CD4-positive, alpha-beta T cell treated with Interleukin-10 for 1 hour (primary cell): ENCODE results near the gene JDP2.

ENCODE experiments used
- DNase-seq: peaks from one replicate; pipeline ENCODE4 v3.0.0-alpha.2; 2020

Gene JDP2

DNA sequence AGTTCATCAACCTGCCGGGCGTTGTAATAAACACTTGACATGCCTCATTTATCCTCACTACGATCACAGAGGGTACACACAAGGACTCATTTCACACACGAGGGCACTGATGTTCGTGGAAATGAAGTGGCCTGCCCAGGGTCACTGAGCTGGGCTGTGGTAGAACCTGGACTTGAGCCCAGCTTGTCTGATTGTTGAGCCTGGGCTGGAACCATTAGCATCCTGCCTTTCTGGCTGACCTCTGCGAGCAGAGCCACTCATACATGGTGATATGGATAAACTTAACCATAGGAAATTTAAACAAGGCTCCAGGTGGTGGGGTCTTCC lies 16.6 kb upstream of the JDP2 start:
- no peak for DNase-seq

DNA sequence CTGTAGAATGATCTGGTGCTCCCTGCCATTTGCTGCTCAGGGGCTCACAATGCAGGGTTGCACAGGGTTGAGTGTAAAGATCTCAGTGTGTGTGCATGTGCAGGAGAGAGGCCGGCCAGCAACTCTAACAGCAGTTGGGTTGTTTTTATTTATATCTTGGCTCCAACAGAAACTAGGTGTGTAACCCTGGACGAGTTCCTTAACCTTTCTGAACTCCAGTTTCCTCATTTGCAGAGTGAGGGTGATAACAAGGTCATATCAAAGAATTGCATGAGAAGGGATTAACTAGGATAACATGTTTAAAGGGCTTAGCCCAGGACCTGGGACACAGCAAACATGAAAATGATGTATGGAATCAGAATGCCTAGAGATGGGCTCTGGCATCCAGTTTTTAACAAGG lies 14.8 kb upstream of the JDP2 start:
- no peak for DNase-seq

DNA sequence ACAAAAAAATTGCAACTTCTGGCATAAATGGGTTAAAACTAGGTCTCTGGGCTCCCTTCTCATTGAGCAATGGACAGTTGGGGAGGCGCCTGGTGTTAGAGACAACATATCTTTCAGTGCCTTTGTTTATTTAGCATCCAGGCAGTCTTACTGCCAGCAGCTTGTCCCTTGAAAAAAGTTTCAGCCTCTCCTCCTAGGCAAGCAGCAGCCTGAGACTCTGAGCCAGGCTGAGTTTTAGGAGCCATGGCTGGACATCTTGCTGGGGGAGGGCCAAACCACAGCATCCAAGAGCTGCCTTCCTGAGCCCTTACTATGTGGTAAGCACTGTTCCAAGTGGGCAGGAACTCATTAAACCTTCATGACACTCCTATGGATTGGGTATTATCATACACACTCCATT lies 10.1 kb upstream of the JDP2 start:
- DNase-seq = no peak

DNA sequence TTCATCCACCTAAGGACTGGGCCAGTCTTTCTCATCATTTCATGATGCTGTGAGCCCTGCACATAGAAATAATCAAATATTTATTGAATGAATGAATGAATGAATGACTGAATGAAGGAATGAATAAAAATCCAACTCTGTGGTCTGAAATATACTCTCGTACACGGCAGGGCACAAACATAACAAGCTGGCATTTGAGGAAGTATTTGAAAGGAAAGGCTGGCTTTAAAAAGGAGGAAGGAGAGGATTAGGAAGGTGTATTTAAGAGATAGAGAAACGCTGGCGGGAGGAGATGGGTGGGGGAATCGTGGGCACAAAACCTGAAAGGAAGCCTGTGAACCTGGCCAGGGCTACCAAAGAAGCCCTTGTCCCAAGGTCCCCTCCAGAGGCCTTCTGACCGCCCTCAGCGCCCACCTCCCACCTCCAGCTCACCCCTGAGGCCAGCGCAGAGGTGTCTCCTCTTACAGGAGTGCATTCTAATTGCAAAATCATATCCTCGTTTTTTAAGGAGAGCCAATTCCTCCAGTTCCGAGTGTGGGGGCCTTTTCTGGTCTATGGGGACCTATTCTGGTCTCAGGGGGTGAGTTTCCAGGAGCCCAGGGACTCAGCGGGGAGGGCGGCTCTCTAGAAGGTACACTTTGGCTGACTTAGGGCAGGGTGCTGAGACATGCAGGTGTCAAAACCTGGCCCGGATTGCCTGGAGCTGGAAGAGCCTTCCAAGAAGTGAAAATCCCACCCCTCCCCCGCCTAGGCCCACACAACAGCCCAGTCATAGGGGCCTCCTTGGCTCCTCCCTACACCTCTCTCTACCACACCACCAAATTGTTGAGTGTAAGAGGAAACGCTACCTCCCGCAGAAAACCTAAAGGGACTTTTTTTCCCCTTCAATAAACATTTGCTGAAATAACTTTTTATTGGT lies 8.7 kb upstream of the JDP2 start:
- DNase-seq = peak; percentile 14

DNA sequence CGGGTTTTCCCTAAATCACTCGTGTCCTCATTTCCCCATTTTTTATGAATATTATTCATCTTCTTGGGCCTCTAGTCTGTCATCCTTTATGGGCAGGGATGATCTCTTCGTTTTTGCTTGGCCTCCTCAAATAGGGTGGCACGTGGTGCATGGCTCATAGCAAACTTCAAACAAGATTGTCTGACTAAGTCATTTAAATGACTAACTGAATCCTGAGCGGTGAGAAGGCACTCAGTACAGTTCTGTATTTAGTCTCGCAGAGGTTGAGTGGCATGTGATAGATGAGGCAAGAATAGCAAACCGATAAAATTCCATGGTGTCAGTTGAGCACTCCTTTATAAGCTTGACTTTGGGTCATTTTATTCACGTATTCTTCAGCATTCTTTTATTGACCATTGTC lies 5.7 kb upstream of the JDP2 start:
- DNase-seq = no peak

DNA sequence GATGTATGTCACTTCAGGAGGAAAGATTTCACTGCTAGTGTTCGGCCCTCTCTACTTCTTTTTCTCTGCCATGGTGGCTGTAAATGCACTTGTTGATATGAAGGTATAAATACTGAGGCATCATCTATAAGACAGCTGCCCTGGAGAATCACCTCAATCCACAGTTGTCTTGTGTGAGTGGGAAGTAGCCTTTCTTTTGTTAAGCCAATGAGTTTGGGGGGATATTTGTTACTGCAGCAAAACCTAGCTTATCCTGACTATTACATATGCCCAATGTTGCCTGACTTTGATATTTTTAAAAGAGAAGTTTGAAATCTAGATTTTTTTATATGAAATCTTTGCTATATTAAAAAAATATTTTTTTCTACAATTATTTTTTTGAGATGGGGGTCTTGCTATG lies 3.3 kb upstream of the JDP2 start:
- DNase-seq = no peak

DNA sequence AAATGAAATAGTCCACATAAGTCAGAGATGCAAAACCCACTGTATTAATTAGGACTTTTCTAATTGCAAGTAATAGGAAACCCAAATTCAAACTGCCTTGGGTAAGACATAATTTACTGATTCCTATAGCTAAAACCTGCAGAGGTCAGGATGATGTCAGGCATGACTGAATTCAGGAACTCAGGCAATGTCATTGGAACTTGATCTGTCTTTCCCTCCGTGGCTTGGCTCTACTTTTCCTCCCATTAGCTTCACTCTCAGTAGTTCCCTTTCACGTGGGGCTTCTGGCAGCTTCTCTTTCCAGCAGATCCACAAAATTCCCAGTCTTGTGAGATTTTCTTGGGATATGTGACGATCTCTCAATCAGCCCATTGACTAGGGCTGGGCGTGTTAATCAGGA lies 2.4 kb upstream of the JDP2 start:
- DNase-seq = no peak

DNA sequence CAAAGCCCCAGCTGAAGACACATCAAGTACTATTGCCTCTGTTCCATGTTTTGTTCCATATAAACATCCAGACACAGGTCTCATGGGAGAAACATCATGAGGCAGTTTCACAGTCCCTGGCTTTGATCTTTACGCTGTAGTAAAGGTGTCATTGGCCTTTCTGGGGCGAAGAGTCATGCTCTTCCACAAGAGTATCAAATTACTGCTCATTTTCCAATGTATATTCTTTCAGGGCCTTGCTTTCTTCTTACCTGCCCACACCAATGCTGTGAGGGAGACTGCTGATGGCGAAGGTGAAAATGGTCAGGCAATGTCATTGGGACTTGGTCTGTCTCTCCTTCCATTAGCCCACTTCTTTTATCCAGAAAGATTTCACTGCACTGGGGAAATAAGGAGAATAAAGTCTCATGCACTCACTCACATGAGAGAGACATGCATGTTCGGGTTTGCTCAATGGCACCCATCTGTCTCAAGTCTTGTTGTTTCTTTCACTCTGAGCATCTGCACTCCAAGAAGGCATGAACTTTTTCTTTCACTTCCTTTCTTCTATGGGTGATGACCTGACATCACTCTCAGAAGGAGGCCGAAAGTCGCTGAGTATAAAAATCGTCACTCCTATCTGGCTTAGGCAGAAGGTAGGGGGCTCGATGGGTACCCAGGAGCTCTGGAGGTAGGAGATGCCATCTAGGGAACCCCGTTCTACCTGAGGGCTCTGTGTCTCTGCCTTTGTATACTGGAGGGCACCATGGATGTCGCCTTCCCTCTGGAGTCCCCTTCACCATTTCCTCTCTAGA lies 1.3 kb upstream of the JDP2 start:
- DNase-seq = peak; percentile 8

DNA sequence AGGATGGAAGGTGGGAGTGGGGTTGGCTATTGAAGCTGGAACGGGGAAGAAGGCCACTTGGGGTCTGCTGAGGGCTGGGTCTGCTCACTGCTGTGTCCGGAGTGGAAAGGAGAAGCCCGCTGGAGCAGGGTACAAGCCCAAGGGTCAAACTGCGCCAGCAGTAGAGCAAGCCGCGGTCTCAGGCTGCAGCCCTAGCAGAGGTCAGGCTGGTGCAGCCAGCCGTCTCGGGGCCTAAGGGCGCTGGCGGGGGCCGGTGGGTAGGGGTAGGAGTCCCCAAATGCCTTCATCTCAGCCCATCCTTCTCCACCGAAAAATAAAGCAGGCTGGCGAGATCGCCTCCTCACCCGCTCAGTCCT lies 718 bp upstream of the JDP2 start:
- DNase-seq = no peak

DNA sequence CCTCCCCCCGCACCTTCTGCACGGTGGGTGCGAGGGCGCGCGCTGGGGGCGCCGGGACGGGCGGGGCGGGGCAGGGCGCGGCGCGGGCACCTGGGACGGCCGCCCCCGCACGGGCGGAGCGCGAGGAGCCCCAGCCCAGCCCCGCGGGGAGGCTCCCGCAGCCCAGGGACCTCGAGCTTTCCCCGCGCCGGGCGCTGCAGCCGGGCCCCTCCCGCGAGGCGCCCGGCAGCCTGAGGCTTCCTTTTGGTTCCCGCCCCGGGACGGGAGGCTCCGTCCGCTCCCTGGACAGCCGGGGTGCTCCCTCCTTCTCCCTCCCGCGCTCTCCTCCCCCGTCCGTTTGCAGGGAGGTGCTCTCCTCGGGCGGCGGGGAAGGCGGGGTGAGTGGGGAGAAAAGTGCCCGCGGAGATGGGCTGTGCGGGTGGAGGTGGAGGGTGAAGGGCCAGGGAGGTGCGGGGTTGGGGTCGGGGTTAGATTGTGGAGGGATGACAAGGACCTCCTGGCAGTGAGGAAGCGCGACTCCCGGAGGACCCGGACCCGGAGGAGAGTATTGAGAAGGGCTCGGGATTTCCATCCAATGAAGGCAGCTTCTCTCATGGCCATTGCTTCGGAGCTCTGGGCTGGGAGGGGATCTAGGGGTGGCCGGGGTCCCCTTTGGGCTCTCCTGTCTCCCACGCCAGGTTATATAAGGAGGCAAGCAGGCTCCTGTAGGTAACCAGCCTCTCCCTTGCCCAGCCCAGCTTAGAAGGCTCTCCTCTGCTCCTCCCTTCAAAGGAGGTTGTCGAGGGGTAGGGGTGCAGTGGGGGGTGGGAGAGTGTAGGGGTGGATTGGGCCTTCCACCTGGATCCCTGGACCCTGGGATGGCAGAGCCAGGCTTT lies 645 bp downstream of the JDP2 start:
- no peak for DNase-seq

DNA sequence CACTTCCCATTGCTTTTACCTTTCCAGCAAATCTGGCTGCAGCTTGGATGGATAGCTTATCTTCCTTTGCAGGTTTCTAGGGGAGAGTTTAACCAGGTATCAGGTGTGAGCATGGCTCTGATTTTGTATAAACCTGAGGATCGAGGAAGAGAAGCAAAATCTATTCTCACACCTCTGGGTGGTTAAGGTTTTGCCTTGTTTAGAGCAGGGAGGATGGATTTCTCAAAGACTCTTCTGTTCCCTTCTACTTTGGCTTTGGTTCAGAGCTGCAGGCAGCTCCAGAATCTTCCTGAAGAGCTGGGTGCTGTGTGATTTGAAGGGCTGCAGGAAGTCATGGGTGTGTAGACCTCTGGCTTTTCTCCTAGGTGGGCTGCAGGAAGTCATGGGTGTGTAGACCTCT lies 1.7 kb downstream of the JDP2 start:
- DNase-seq = no peak

DNA sequence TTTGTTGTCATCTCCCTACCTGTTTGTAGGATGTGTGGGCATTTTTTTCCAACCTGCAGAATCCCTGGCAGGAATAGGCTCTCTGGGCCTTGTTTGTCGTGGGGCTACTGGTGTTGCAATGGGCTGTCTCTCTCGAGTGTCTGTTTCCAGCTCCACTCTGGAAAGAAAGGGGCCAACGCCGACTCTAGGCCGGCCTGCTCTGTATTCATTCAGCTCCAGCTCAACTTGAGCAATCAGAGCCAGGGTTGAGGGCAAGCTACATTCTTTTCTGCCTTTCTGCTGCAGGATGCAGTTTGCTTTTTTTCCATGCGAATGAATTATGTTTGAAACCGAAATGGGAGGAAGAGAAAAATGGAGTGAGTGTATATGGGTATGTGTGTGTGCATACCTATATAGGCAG lies 2.3 kb downstream of the JDP2 start:
- DNase-seq = no peak

DNA sequence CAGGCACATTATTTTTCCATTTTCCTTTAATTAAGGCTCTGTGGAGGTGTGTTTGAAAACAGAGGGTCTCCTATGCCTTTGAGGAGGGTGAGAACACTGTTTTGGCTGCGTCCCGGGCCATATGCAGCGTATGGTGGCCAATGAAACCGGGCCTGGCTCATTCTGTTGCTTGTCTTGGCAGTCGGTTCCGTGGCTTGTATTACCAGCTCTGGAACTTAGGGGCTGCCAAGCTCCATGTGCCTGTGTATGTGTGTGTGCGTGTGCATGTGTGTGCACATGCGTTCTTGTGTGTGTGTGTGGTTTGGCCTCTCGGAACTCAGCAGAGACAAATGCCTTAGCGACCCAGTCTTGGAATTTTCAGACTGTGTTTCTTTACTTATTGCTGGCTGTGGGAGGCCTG lies 2.7 kb downstream of the JDP2 start:
- no peak for DNase-seq

DNA sequence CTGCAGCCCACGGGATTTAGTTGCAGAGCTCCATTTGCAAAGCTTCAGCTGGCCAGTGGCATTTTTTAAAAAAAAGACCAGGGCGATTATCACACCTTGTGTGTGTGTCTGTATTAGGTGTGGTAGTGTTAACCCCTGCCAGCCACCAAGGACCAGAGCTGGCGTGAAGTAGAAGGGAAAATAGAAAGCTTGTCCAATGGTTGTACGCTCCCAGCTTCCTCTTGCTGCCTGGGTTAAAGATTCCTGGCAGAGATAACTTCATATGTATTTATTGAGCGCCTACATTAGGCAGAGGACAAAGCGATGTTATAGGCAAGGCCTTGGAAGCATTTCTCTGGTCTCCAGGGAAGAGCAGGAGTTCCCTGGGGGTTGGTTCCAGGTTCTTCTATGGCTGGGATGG lies 3.2 kb downstream of the JDP2 start:
- DNase-seq = no peak

DNA sequence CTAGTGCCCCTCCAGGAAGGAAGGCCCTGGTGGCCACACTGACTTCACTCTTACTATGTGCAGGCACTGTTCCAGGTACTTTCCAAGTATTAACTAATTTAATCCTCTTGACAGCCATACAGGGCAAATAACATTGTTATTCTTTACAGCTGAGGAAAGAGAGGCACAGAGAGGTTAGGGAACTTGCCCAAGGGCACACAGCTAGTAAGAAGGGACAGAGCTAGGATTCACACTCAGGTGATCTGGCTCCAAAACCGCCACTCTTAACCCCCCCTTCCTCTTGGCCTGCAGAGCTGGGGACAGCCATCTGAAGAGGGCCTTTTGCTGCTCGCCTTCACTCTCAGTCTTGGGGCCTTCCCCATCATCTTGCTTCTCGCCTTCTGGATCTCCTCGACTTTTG lies 4.0 kb downstream of the JDP2 start:
- no peak for DNase-seq

DNA sequence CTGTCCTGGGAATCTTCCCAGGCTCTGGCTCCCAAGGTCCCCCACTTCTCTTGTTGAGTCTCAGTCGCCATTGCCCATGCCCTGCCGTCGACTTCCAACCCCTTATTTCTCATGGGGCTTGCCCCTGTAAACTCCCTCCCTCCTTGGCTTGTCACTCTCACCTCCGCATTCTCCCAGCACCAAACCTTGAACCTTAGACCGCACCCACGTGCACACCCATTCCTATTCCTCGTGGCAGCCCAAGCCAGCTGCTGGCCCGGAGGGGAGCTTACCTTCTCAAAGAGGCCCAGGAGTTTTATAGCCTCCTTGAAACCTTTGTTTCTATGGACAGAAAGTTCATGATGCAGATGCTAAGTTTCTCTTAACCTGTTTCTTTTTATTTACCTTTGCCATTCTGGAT lies 4.6 kb downstream of the JDP2 start:
- DNase-seq = no peak

DNA sequence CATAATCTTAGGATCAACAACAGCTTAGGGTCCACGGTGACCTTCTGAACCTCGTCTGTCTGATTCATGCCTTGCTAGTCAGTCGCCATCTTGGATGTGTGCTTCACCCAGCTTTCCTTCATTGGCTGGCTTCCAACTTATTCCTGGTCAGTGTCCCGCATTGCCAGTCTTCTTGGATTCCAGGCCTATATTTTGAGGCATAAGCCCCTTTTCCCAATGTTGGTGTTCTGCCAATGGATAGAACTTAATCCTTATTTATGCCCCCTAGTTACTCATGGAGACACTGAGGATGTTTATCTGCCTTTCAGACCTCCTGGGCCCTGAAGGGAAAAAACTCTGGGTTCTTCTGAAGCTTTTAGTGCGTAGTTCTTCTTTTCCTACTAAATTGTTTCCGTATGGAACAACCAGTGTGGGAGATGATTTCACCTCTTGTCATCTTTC lies 5.8 kb downstream of the JDP2 start:
- DNase-seq = no peak

DNA sequence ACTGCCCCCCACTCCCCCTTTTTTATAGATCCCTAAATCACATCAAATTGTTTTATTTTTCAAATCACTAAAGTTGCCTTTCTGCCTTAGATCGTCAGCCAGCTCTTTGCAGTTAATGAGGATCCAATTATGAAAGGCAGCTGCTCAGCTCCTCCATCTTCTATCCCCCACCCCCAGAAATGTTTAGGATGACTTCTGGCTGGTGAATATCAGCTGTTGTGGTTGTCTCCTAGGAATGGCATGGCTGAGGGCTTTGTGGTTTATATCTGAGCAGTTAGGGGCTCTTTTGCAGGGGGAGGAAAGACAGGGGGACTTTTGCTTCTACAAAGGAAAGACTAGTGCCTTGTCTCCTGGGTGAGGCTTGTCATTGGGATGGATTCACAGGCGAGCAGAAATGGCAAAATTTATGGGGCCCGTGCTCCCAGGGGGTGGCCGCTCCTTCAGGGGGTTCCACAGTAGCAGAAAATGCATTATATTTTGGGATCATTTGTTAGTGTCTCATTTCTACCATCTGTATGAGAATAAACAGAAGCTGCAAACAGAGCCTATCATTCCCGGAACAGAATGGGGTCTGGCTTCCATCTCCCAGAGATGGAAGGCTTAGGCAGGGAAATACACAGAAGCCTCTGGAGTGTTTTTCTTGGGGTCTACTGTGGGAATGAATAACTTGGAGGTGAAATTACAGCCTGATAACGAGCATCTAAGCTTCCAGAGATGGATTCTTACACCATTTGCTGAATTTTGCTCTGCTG lies 6.5 kb downstream of the JDP2 start:
- DNase-seq = no peak

DNA sequence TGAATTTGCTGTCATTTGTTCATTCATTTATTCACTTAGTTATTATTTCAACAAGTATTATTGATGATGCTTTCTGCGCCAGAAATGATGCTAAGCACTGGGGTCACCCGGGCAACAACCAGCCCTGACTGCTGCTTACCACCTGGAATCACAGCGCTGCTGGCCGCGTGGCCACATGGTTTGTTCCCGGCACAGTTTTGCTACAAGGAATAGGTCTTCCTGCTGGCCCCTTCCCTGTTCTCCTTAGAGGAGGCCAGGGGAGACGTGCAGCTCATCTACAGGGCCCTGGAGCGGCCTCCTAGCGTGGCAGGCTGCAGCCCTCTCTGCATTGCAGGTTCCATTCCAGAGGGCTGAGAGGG lies 7.0 kb downstream of the JDP2 start:
- DNase-seq = no peak

DNA sequence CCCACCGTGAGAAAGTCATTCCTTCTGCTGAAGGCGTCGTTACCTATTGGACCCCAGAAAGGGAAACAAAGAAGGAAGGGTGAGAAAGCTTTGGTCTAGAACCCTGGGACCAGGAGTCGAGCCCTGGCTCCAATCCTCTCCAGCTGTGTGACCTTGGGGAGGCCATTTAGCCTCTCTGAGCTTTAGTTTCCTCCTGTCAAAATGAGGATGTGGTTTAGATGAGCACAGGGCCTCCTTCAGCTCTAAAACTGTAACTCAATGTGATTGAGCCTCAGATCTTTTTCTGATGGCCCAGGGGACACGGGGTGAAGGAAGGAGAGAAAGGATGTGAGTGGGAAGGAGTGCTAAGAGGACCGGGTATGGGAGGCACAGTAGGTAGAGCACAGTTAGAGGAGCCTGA lies 7.7 kb downstream of the JDP2 start:
- DNase-seq = no peak

DNA sequence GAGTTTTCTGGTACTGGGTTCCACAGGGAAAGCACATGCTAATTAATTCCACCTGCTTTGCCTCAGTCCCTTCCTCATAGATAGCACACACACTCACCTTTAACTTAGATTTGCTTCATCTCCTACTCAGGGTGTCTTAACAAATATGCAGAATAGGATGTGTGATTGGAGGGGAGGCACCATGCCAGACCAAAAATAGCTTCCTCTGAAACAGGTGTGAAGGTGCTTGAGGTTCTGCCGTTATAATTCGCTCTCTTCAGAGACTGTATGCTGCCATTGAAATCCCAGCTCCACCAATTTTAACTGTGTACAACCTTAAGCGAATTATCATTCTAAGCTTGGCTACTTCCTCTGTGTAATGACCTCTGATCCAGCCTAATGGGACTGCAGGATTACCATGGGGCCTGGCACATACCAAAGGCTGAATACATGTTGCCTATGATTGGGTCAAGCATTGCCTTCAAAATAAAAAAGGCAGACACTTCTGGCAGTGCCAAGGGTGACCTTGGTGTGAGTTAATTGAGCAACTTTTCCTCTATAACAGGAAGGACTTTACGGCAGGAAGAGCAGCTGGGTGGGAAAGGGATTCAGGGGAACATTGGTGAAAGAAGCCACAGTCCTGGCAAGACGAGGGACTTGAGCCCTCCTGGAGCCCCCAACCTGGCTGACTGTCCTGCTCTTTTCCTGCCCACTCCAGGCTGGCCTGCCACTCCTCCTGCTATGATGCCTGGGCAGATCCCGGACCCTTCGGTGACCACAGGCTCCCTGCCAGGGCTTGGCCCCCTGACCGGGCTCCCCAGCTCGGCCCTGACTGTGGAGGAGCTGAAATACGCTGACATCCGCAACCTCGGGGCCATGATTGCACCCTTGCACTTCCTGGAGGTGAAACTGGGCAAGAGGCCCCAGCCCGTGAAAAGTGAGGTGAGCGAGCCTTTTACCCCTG lies 9.7 kb downstream of the JDP2 start:
- DNase-seq = no peak
